HG03432 (cell line): ENCODE data around the gene TRMT1L.
"Not testable (repeated sequence)": the region's sequence is repeated elsewhere in the genome, so short reads cannot be mapped to it uniquely, and the experiment has no call there.

Source experiments
- ATAC-seq: cut with Tn5 transposase; IDR thresholded peaks from one replicate; pipeline ENCODE4 v1.9.1; 2021; ENCODE audit warnings: mild to moderate bottlenecking, moderate library complexity; ENCODE audit not compliant: unreplicated experiment

The TRMT1L gene

DNA sequence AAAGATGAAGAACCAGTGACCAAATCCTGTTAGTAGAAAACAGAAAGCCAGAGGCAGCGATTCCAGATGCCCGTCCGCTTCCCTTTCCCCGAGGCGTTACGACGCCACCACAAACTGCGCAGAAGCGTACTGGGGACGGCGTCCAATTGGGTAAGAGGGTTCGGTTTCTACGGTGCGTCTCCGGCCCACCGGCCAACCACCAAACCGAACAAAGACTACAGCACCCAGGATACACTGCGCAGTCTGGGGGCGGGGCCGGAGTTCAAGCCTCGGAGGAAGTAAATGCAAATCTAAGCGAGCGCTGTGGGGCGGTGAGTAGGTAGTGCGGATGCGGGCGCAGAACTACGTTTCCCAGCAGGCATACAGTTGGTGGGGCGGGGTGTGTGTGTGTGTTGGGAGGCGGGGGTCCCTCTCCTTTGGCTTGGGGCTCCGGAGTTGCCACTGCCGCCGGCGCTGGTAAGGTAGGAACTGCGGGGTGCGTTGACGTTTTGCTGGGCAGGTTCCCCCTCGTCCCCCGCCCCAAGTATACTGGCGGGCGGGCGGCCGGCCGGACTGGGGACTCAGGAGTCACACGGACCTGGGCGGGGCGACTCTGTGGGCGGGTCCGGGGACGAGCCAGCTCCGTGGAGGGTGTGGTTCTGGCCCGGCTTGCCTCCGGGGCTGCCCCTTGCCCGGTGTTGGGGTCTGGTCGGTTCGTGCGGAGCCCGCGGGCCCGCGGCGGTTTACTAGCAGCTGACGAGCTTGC lies at the start of gene TRMT1L, which contains the start of gene SWT1:
TRMT1L (minus strand) TSS at position 100 of the 745 bp plus-strand sequence. CDS start 241 bp downstream, outside the sequence.
SWT1 (plus strand) TSS at position 314 of the 745 bp plus-strand sequence. CDS start 3,675 bp downstream, outside the sequence.
- ATAC-seq = peak; percentile 91

DNA sequence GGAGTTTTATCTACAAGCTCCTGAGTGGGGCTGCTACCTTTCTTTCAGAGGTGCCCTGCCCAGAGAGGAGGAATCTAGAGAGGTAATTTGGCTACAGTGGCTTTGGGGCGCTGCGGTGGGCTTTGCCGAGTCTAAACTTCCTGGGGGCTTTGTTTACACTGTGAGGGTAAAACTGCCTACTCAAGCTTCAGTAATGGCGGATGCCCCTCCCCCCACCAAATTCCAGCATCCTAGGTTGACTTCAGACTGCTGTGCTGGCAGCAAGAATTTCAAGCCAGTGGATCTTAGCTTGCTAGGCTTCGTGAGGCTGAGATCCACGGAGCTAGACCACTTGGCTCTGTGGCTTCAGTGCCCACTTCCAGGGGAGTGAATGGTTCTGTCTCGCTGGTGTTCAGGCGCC lies 44.1 kb upstream of the TRMT1L start:
- ATAC-seq = no peak

DNA sequence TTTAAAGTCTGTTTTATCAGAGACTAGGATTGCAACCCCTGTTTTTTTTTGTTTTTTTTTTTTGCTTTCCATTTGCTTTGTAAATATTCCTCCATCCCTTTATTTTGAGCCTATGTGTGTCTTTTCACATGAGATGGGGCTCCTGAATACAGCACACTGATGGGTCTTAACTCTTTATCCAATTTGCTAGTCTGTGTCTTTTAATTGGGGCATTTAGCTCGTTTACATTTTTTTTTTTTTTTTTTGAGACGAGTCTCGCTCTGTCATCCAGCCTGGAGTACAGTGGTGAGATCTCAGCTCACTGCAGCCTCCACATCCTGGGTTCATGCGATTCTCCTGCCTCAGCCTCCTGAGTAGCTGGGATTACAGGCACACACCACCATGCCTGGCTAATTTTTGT lies 42.0 kb upstream of the TRMT1L start:
- ATAC-seq = not testable (repeated sequence)

DNA sequence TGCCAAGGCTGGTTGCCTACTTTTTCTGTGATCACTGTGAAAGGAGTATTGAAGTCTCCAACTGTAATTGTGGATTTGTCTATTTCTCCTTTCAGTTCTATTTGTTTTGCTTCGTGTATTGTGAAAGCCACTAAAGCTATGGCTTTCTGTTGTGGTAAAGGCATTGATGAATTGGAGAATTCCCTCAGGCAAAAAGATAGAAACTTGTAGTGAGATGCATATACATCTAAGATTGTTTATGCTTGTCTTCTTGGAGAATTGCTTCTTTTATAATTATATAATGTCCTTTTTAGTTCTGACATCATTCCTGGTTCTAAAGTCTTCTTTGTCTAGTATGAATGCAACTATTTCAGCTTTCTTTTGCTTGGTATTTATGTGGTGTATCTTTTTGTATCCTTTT lies 37.0 kb upstream of the TRMT1L start:
- no peak for ATAC-seq

GRCh38 chr1:185170291-185170848 lies 13.6 kb upstream of the TRMT1L start:
- ATAC-seq = peak; percentile 92

GRCh38 chr1:185166106-185166505 lies 9.4 kb upstream of the TRMT1L start:
- no peak for ATAC-seq

- ATAC-seq = no peak
Observed at GRCh38 chr1:185162491-185162890, 5.7 kb upstream of the TRMT1L start.

DNA sequence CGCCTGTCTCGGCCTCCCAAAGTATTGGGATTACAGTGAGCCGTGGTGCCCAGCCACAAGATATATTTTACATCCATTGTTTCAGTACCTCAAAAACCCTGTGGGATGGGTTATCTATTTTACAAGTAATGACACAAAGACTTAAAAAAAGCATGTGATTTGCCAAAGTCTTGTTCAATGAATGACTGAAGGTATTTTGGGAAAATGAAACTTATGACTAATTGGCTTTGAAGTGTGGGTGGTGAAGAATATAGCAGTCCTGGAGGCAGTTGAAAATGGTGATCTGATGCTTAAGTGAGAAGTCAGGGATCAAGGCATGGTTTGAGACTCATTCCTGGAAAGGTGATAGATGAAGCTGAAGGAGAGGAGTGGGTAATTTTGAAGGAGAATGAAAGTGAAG lies 3.2 kb upstream of the TRMT1L start:
- no peak for ATAC-seq

DNA sequence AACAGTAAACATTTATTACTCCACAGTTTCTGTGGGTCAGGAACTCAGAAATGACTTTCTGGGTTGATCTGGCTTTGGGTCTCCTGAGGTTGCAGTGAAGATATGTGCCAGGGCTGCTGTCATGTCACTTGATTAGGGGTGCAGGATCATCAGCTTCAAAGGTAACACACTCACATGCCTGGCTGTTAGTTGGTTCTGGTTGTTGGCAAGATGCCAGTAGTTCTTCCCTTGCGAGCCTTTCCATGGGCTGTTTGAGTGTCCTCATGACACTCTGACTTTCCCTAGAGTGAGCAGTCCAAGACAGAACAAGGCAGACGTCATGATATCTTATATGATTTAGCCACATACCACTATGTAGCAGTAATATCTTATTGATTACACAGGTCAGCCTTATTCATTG lies 2.0 kb upstream of the TRMT1L start:
- no peak for ATAC-seq

GRCh38 chr1:185157599-185158412 lies 1.1 kb upstream of the TRMT1L start:
- ATAC-seq = no peak

- peak; percentile 41 for ATAC-seq
Observed at GRCh38 chr1:185156288-185156853, 382 bp downstream of the TRMT1L start.

DNA sequence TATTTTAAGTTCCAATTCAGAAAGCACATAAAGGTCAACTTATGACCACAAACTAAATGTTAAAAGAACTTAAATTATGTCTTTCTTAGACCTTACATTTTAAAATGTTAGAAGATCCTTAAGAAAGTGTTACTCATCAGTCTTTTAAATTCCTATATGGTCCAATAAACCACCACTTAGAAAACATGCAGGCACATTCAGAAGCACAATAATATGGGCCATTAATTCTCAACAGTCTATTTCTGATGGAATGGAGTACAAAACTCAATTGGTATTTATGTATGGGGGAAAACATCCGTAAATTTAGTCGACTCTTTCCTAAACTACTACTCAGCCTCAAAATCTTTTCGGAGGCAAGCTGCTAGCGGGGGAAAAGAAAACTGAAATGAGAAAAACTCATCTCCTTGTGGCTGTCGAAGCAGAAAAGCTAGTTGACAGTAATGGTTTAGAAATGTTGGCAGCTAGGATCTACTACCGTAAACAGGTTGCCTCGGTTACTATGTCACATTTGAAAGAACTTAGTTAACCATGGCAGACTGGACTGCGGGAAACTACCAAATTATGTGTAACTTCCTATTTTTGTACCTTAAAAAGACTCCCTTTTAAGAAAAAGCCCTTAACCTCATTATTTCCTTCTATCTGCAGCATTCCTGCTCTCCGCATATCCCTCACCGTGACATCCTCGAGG lies 1.0 kb downstream of the TRMT1L start:
- ATAC-seq = no peak

DNA sequence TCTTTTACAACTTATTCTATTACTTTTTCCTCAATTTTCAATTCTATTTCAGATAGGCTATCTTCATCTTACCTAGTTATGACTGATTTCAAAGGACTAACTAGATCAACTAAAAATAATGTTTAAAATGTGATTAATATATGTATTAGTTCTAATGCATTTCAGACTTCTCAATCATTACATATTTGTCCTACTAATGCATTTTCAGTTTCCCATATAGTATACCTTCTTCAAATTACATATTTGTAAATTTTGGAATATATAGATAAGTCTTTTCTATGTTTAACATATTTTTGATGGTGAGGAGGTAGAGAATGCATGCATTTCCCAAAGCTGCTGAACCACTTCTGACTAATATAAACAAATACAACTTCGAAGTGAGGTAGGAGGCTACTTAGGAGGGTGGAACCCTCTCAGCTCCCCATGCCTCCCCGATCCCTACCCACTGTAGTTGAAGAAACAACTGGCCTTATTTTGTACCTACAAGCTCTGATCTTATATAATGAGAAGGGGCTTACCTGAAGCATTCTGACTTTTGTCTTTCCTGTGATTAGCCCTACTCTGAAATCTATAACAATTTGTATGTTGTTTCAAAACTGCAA lies 1.7 kb downstream of the TRMT1L start:
- no peak for ATAC-seq

DNA sequence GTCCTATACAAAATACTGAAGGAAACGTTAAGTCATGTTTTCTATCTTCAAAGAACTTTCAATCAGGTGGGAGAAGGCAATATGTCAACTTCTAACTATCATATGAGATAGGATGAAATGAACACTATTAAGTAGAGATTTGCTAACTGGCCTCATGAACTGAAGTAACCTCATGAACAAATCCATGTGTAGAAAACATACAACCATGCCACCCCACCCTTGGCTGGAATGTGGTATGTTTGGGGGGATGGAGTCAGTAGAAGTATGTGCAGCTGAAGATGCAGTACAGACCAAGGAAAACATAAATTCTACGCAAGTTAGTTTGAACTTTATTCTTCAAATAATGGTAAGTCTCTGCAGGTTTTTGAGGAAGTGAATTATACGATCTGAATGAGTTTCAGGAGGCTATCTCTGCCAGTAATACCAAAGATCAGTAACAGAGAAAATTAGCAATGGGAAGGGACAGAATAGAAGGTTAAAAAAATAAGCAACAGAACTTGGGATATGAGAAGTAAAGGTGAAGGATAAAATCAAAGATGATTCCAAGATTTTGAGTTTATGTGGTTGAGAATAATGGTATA lies 4.5 kb downstream of the TRMT1L start:
- ATAC-seq = no peak

GRCh38 chr1:185151215-185151614 lies 5.5 kb downstream of the TRMT1L start:
- ATAC-seq = no peak

GRCh38 chr1:185144233-185144632 lies 12.5 kb downstream of the TRMT1L start:
- no peak for ATAC-seq

- ATAC-seq = no peak
Observed at GRCh38 chr1:185139246-185139645, 17.5 kb downstream of the TRMT1L start.

- no peak for ATAC-seq
Observed at GRCh38 chr1:185137896-185138545, 18.7 kb downstream of the TRMT1L start.

DNA sequence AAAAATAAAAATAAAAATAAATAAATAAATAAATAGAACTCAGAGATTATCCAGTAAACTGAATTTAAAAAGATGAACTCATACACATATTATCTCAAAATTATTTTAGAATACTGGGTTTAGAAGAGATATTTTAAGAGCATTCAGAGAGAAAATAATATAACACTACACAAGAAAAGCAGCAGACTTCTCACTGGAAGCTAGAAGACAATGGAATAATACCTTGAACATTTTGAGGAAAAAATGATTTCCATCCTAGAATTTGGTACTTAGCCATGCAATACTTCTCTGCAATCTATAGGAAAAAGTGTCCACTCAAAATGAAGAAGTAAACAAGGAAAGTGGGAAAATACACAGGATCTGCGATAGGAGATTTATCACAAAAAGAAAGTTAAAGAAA lies 24.2 kb downstream of the TRMT1L start:
- no peak for ATAC-seq
